Measurements from ENCODE around the gene SCAF1. TPM values are rescaled to one million over a fixed set of nuclear protein-coding genes. Genes with fewer than 3 reads are reported as not detected.

SCAF1 gene
- total and polyA plus RNA-seq, 9 of the 15 experiments (the other 6 are each of a cell fraction or from before 2014, with no cell fraction given) = 0.20 to 79.0 (median 4.9) TPM

- peak; percentile 59 to 69 (median 63) for TF ChIP-seq CTCF (IDR thresholded peaks at IDR 0.05 in 2 of 3, conservative IDR thresholded peaks at IDR 0.05 in 1 of 3; ENCODE audit: insufficient read depth in 2 of 3, low read depth in 1 of 3, low read length in 3 of 3)
- TF ChIP-seq, protein P1, sequence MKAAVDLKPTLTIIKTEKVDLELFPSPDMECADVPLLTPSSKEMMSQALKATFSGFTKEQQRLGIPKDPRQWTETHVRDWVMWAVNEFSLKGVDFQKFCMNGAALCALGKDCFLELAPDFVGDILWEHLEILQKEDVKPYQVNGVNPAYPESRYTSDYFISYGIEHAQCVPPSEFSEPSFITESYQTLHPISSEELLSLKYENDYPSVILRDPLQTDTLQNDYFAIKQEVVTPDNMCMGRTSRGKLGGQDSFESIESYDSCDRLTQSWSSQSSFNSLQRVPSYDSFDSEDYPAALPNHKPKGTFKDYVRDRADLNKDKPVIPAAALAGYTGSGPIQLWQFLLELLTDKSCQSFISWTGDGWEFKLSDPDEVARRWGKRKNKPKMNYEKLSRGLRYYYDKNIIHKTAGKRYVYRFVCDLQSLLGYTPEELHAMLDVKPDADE (conservative IDR thresholded peaks at IDR 0.05; ENCODE audit: control insufficient read depth, low read depth, low read length) = no peak
- TF ChIP-seq FOXJ2 (tag; IDR thresholded peaks at IDR 0.05) = no peak
- TF ChIP-seq, protein P2, sequence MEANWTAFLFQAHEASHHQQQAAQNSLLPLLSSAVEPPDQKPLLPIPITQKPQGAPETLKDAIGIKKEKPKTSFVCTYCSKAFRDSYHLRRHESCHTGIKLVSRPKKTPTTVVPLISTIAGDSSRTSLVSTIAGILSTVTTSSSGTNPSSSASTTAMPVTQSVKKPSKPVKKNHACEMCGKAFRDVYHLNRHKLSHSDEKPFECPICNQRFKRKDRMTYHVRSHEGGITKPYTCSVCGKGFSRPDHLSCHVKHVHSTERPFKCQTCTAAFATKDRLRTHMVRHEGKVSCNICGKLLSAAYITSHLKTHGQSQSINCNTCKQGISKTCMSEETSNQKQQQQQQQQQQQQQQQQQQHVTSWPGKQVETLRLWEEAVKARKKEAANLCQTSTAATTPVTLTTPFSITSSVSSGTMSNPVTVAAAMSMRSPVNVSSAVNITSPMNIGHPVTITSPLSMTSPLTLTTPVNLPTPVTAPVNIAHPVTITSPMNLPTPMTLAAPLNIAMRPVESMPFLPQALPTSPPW (CRISPR knock-in tag; IDR thresholded peaks at IDR 0.05) = 0 out of 2 replicates have a peak, but pooled peaks have one; percentile 11
- peak; percentile 59 for TF ChIP-seq FIP1L1 (IDR thresholded peaks at IDR 0.05; ENCODE audit: low read depth, low read length, poor library complexity, severe bottlenecking)
These were observed 42.4 kb downstream of the SCAF1 start (continued) for GRCh38 chr19:49684251-49684982.

Measured in K562 (cell line).